HG03558 (cell line): ENCODE data around the gene PCDHGB3.
A peak's percentile ranks its signal among the peaks of the same experiment; 100 is the strongest.
"Not testable (repeated sequence)": the region's sequence is repeated elsewhere in the genome, so short reads cannot be mapped to it uniquely, and the experiment has no call there.

Source experiments
- ATAC-seq: cut with Tn5 transposase; IDR thresholded peaks from one replicate; pipeline ENCODE4 v1.9.1; 2021; ENCODE audit warnings: moderate number of reproducible peaks; ENCODE audit not compliant: unreplicated experiment; ENCODE audit errors: extremely low read depth

The PCDHGB3 gene

DNA sequence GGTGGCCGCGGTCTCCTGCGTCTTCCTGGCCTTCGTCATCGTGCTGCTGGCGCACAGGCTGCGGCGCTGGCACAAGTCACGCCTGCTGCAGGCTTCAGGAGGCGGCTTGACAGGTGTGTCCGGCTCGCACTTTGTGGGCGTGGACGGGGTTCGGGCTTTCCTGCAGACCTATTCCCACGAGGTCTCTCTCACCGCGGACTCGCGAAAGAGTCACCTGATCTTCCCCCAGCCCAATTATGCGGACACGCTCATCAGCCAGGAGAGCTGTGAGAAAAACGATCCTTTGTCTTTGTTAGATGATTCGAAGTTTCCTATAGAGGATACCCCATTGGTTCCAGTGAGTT lies 45.2 kb downstream of the PCDHGB3 start:
- ATAC-seq: not testable (repeated sequence)

GRCh38 chr5:141417494-141418172 lies 47.6 kb downstream of the PCDHGB3 start, which contains the start of gene PCDHGB7:
Gene PCDHGB7 (plus strand): TSS chr5:141417677. CDS start chr5:141417860, 183 bp downstream.
- ATAC-seq: peak; percentile 39

DNA sequence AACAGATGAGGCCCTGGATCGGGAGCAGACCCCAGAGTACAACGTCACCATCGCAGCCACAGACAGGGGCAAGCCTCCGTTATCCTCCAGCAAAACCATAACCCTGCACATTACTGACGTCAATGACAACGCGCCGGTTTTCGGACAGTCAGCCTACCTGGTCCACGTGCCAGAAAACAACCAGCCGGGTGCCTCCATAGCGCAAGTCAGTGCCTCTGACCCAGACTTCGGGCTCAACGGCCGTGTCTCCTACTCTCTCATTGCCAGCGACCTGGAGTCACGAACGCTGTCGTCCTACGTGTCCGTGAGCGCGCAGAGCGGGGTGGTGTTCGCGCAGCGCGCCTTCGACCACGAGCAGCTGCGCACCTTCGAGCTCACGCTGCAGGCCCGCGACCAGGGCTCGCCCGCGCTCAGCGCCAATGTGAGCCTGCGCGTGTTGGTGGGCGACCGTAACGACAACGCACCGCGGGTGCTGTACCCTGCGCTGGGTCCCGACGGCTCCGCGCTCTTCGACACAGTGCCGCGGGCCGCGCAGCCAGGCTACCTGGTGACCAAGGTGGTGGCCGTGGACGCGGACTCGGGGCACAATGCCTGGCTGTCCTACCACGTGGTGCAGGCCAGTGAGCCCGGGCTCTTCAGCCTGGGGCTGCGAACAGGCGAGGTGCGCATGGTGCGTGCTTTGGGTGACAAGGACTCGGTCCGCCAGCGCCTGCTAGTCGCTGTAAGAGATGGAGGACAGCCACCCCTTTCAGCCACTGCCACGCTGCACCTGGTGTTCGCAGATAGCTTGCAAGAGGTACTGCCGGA lies 49.2 kb downstream of the PCDHGB3 start:
- no peak for ATAC-seq

DNA sequence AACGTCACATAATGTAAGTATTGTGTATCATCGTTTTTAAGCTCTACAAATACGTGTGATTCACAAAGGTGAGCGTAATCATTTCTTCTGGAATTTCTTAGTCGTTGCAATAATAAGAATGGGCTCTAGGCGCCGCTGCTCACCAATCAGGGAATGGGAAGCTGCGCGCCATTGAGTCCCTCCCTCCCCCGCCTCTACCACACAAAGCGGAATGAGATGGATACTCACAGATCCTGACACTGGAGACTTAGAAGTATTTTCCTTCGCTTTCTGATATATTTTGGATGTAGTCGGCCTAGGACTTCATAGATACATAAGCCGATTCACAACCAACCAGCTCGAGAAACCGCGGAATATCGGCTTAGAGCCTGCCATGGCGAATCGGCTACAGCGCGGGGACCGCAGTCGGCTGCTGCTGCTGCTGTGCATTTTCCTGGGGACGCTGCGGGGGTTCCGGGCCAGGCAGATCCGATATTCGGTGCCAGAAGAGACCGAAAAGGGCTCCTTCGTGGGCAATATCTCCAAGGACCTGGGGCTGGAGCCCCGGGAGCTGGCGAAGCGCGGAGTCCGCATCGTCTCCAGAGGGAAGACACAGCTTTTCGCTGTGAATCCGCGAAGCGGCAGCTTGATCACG lies 50.9 kb downstream of the PCDHGB3 start, which contains the start of gene PCDHGA11:
Gene PCDHGA11 (plus strand): TSS at position 197 of the 634 bp plus-strand sequence. CDS start 177 bp downstream, at position 374.
- ATAC-seq: no peak

GRCh38 chr5:141421489-141421855 lies 51.4 kb downstream of the PCDHGB3 start:
- ATAC-seq: no peak
